Stomach (tissue), 9 donors: ENCODE results near the gene METTL16. TPM values are rescaled to one million over a fixed set of nuclear protein-coding genes. Genes with fewer than 3 reads are reported as not detected.

Source experiments
- DNase-seq, 2 donors: peaks; one replicate each; pipeline versions ENCODE4 v3.0.0 to v3.0.0-alpha.2; 2013 to 2019
- H3K27ac ChIP-seq, 5 donors: fragments of 200-600 bp in 4 of 5; sonication (generic) in 4 of 5; one replicate each; pipeline ENCODE4 v1.5.1; 2013 to 2019; ENCODE audit warnings: mild to moderate bottlenecking in 1 of 5, moderate library complexity in 1 of 5
- H3K27me3 ChIP-seq, 3 donors: fragments of 200-600 bp; sonication (generic); one replicate each; pipeline ENCODE4 v1.5.1; 2017 to 2019; ENCODE audit warnings: mixed run types in 1 of 3
- H3K36me3 ChIP-seq, 4 donors: fragments of 200-600 bp; sonication (generic); 1 replicate in 3 of 4; 2 replicates in 1 of 4; pipeline ENCODE4 v1.5.1; 2016 to 2019
- H3K4me1 ChIP-seq, 4 donors: fragments of 200-600 bp; sonication (generic); one replicate each; pipeline ENCODE4 v1.5.1; 2016 to 2019
- H3K4me3 ChIP-seq, 4 donors: fragments of 200-600 bp; sonication (generic) in 3 of 4; one replicate each; pipeline ENCODE4 v1.5.1; 2016 to 2019; ENCODE audit warnings: mild to moderate bottlenecking in 1 of 4
- H3K9me3 ChIP-seq, 4 donors: fragments of 200-600 bp; sonication (generic); one replicate each; pipeline ENCODE4 v1.5.1; 2016 to 2019
- CTCF ChIP-seq, 7 experiments: fragments of 450-650 bp in 4 of 7; fragments of 200-600 bp in 3 of 7; sonication (generic) in 3 of 7; IDR thresholded peaks; one replicate each; pipeline ENCODE4 v1.5.1; 2016 to 2019; ENCODE audit warnings: antibody characterized with exemption in 7 of 7, control low read depth in 2 of 7, mild to moderate bottlenecking in 1 of 7
- EP300 ChIP-seq: sonication (generic); formaldehyde crosslinking; IDR thresholded peaks from one replicate; pipeline ENCODE4 v1.6.1; 2017; ENCODE audit warnings: antibody characterized with exemption
- POLR2A ChIP-seq, 4 donors: fragments of 450-650 bp; IDR thresholded peaks; one replicate each; pipeline ENCODE4 v1.6.1; 2016; ENCODE audit warnings: antibody characterized with exemption in 4 of 4, control low read depth in 2 of 4, mild to moderate bottlenecking in 1 of 4, moderate library complexity in 1 of 4
- POLR2AphosphoS5 ChIP-seq, 3 donors: sonication (generic); formaldehyde crosslinking; IDR thresholded peaks; one replicate each; pipeline ENCODE4 v1.6.1; 2016; ENCODE audit warnings: antibody characterized with exemption in 3 of 3
- WGBS, 5 donors: extraction: QIAGEN DNeasy Blood & Tissue Kit in 3 of 5; methylation state at CpG; one replicate each; pipeline versions ENCODE4 v1.1.5 to v1.1.7; 2013 to 2018; 5-methylcytosine and 5-hydroxymethylcytosine counted together
- intact Hi-C: fragments of 100-400 bp; cut with DNase I; formaldehyde crosslinking; loops from one replicate; pipeline ENCODE4 v1.15.1; 2023; ENCODE audit warnings: low total_unique reads
- polyA plus RNA-seq, 3 donors: library from polyadenylated mRNA; stranded (reverse); fragments of 200-250 nt; gene quantifications; one replicate each; pipeline ENCODE4 v1.2.3, GENCODE V29; 2013
- total RNA-seq, 5 donors: library from RNA; depleted of rRNA; stranded (reverse); fragments of >200 nt; gene quantifications; one replicate each; pipeline versions ENCODE4 v1.1.0 to v1.2.3, GENCODE V29; 2014 to 2016
- donor health status: healthy with polysubstance abuse.
- donor health status: Bipolar disorder and iron deficiency.
- donor health status: healthy.

METTL16 gene
- total and polyA plus RNA-seq, 8 donors = 11.3 to 108 (median 16.6) TPM

DNA sequence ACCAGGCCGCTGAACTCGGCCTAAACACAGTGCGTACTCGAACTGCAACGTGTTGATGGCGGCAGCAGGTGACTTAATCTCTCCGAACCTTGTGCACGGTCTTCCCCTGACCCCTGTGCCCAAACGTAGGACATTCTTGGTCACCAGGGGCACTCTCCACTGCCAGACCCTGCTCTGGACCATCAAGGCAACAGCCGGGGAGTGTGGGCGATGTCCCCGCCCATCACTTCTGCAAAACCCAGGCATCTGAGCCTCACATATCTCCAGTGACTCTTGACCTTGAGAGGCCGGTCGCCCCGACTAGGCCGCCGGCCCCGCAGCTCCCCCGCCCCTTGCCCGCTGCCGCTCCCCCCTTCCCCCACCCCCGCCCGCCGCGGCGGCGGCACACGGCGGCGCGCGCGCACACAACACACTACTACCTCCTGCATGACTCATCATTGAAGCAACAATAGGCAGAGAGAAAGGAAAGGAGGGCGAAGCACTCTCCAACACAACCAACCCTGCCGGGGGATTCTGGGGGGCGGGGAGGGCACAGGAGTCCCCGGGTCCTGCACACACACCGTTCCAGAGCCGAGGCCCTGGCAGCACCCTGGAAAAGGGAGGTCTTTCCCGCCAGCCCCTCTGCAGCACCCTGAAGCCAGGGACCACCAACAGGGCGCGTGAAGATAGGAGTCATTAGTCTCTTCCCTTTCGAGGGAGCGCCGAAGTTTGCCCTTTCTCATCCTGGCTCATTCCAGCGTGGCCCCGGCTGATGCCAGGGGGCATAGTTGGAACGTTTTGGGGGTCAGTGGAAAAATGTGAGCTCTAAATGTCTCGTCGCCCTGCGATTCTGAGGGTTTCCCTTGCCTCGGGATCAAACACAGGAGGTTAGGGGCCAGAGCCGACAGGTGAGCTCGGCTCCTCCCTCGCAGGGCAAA, 112.8 kb downstream of the METTL16 start:
- intact Hi-C loops = no loop called here

DNA sequence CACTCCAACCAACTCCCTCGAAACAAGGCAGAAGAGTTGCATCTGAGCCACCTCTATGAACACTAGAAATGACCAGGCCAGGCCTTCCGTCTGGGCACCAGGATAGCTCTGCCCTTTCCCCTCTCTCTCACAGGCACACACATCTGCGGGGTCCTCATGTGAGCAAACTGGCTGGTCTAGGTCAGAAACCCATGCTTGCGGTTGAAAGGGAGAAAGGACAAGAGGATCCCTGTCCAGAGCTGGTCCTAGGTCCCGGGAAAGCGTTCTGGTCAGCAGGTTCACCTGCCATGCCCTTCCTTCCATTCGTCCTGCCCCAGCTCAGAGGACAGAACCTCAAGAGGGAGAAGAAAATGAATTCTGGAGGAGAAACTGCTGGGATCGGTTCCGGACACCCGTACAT, 113.5 kb downstream of the METTL16 start:
- Histone ChIP-seq H3K27ac (peak overlapping the region; percentile 92 to 100 (median 99)), H3K4me3 (peak overlapping the region; percentile 73 to 97 (median 88)), H3K27me3 (no peaks in the 10 kb centered on the region), H3K4me1 (peaks cover 62 to 67% (median 65%) of the 10 kb centered on the region in 4 donors), H3K36me3 (peaks cover 0 to 3% (median 0%) of the 10 kb centered on the region in 4 donors), H3K9me3 (no peaks in the 10 kb centered on the region)
- 67 to 79% (median 75%) methylated on average over 10 of the region's 10 CpGs for WGBS, 5 donors
- DNase-seq = no peak
- TF ChIP-seq CTCF (IDR thresholded peaks at IDR 0.05) (no peak), EP300 (no peak), POLR2AphosphoS5 (IDR thresholded peaks at IDR 0.05) (no peak), POLR2A (IDR thresholded peaks at IDR 0.05) (no peak)
- intact Hi-C loops = no loop called here

More for the DNA sequence above, 112.8 kb downstream of the METTL16 start:
- 12 to 16% (median 14%) methylated on average over 25 to 55 of the region's 55 CpGs for WGBS, 5 donors
- Histone ChIP-seq H3K27me3 (no peaks in the 10 kb centered on the region), H3K27ac (peak overlapping the region; percentile 98 to 100 (median 99)), H3K4me3 (peak overlapping the region; percentile 73 to 97 (median 88)), H3K36me3 (peaks cover 0 to 3% (median 0%) of the 10 kb centered on the region in 4 donors), H3K4me1 (peaks cover 69 to 74% (median 72%) of the 10 kb centered on the region in 4 donors), H3K9me3 (no peaks in the 10 kb centered on the region)
- no peak for TF ChIP-seq EP300
- no peak for TF ChIP-seq CTCF (IDR thresholded peaks at IDR 0.05)
- TF ChIP-seq POLR2AphosphoS5 (IDR thresholded peaks at IDR 0.05) = peak; percentile 51 to 73 (median 51)
- no peak for TF ChIP-seq POLR2A (IDR thresholded peaks at IDR 0.05)
- DNase-seq = peak; percentile 47 to 93

GRCh38 chr17:2397247-2398171, 114.2 kb downstream of the METTL16 start:
- Histone ChIP-seq H3K4me1 (peaks cover 55 to 64% (median 58%) of the 10 kb centered on the region in 4 donors), H3K9me3 (no peaks in the 10 kb centered on the region), H3K4me3 (peak overlapping the region; percentile 4 to 81 (median 32)), H3K27ac (peak overlapping the region; percentile 92 to 100 (median 99)), H3K36me3 (peaks cover 0 to 3% (median 0%) of the 10 kb centered on the region in 4 donors), H3K27me3 (no peaks in the 10 kb centered on the region)
- intact Hi-C loops = no loop called here
- DNase-seq = no peak
- WGBS, 5 donors = 61 to 76% (median 64%) methylated on average over 10 to 12 of the region's 12 CpGs
- no peak for TF ChIP-seq EP300
- no peak for TF ChIP-seq POLR2A (IDR thresholded peaks at IDR 0.05)
- TF ChIP-seq POLR2AphosphoS5 (IDR thresholded peaks at IDR 0.05) = no peak
- no peak for TF ChIP-seq CTCF (IDR thresholded peaks at IDR 0.05)
